ENCODE measurements around the gene ELAVL3.
"Not testable (repeated sequence)": the region's sequence is repeated elsewhere in the genome, so short reads cannot be mapped to it uniquely, and the experiment has no call there.

DNA sequence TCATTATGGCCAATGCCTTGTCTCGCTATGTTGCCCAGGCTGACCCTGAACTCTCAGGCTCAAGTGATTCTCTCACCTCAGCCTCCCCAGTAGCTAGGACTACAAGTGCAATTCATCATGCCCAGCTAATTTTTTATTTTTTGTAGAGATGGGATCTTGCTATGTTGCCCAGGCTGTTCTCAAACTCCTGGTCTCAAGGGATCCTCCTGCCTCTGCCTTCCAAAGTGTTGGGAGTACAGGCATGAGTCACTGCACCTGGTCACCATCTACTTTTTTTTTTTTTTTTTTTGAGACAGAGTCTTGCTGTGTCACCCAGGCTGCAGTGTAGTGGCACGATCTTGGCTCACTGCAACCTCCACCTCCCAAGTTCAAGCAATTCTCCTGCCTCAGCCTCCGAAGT, 5.5 kb downstream of the ELAVL3 start:
- TF ChIP-seq, protein P1, sequence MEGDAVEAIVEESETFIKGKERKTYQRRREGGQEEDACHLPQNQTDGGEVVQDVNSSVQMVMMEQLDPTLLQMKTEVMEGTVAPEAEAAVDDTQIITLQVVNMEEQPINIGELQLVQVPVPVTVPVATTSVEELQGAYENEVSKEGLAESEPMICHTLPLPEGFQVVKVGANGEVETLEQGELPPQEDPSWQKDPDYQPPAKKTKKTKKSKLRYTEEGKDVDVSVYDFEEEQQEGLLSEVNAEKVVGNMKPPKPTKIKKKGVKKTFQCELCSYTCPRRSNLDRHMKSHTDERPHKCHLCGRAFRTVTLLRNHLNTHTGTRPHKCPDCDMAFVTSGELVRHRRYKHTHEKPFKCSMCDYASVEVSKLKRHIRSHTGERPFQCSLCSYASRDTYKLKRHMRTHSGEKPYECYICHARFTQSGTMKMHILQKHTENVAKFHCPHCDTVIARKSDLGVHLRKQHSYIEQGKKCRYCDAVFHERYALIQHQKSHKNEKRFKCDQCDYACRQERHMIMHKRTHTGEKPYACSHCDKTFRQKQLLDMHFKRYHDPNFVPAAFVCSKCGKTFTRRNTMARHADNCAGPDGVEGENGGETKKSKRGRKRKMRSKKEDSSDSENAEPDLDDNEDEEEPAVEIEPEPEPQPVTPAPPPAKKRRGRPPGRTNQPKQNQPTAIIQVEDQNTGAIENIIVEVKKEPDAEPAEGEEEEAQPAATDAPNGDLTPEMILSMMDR (IDR thresholded peaks at IDR 0.05 in 4 of 5, conservative IDR thresholded peaks at IDR 0.05 in 1 of 5) = not testable (repeated sequence)
- TF ChIP-seq POLR2A (IDR thresholded peaks at IDR 0.05) = not testable (repeated sequence)

Data from gastrocnemius medialis (tissue), 4 donors.